RWPE2 (cell line): Measurements from ENCODE around the gene ERICH6B.

Experiments used
- ATAC-seq: fragments of 200-7000 bp; cut with Tn5 transposase; 3 replicates; pipeline ENCODE4 v1.9.1; 2021; ENCODE audit warnings: low read depth
- DNase-seq: peaks from one replicate; pipeline ENCODE4 v3.0.0-alpha.2; 2020; ENCODE audit warnings: low spot score
- H3K27ac ChIP-seq: fragments of 450-650 bp; 2 replicates; pipeline ENCODE4 v1.5.1; 2017; ENCODE audit warnings: mild to moderate bottlenecking; ENCODE audit not compliant: poor library complexity, severe bottlenecking
- H3K27me3 ChIP-seq: fragments of 250-450 bp; sonication (Bioruptor Pico); 2 replicates; pipeline ENCODE4 v1.5.1; 2021; ENCODE audit warnings: mild to moderate bottlenecking, moderate library complexity; ENCODE audit not compliant: insufficient read depth, poor library complexity, severe bottlenecking
- H3K36me3 ChIP-seq: fragments of 250-450 bp; sonication (Bioruptor Pico); 2 replicates; pipeline ENCODE4 v1.5.1; 2020; ENCODE audit warnings: low read depth, mild to moderate bottlenecking, moderate library complexity
- H3K4me1 ChIP-seq: fragments of 250-450 bp; sonication (Bioruptor Pico); 2 replicates; pipeline ENCODE4 v1.5.1; 2021; ENCODE audit warnings: mild to moderate bottlenecking, moderate library complexity; ENCODE audit not compliant: insufficient read depth, poor library complexity, severe bottlenecking
- H3K4me3 ChIP-seq: fragments of 250-450 bp; sonication (Bioruptor Pico); 2 replicates; pipeline ENCODE4 v1.5.1; 2021; ENCODE audit warnings: mild to moderate bottlenecking, moderate library complexity; ENCODE audit not compliant: severe bottlenecking
- H3K9me3 ChIP-seq: fragments of 250-450 bp; sonication (Bioruptor Pico); 2 replicates; pipeline ENCODE4 v1.5.1; 2021; ENCODE audit warnings: mild to moderate bottlenecking, moderate library complexity; ENCODE audit not compliant: severe bottlenecking
- CTCF ChIP-seq: fragments of 450-650 bp; IDR thresholded peaks from one replicate; pipeline ENCODE4 v1.5.1; 2017; ENCODE audit warnings: mild to moderate bottlenecking, moderate library complexity; ENCODE audit not compliant: poor library complexity, severe bottlenecking

The ERICH6B gene

GRCh38 chr13:45576466-45576865 lies 39.1 kb downstream of the ERICH6B start:
- no peak for DNase-seq
- Histone ChIP-seq H3K27ac (no peak overlapping the region), H3K9me3 (no peaks in the 10 kb centered on the region), H3K36me3 (no peaks in the 10 kb centered on the region), H3K4me3 (no peak overlapping the region), H3K4me1 (peaks cover 3% of the 10 kb centered on the region), H3K27me3 (no peaks in the 10 kb centered on the region)
- no peak for ATAC-seq
- TF ChIP-seq CTCF = no peak

GRCh38 chr13:45575830-45576180 lies 39.7 kb downstream of the ERICH6B start:
- no peak for TF ChIP-seq CTCF
- ATAC-seq (no peak), DNase-seq (no peak)
- Histone ChIP-seq H3K9me3 (no peaks in the 10 kb centered on the region), H3K27ac (no peak overlapping the region), H3K4me3 (no peak overlapping the region), H3K36me3 (no peaks in the 10 kb centered on the region), H3K27me3 (no peaks in the 10 kb centered on the region), H3K4me1 (peaks cover 3% of the 10 kb centered on the region)

GRCh38 chr13:45575146-45575829 lies 40.3 kb downstream of the ERICH6B start:
- H3K27me3 ChIP-seq = no peaks in the 10 kb centered on the region
- DNase-seq = no peak
- H3K36me3 ChIP-seq = no peaks in the 10 kb centered on the region
- peaks cover 3% of the 10 kb centered on the region for H3K4me1 ChIP-seq
- H3K4me3 ChIP-seq = no peak overlapping the region
- H3K27ac ChIP-seq = no peak overlapping the region
- ATAC-seq = no peak; the same call in 2 of the 3 replicates
- TF ChIP-seq CTCF = no peak
- H3K9me3 ChIP-seq = no peaks in the 10 kb centered on the region

GRCh38 chr13:45565331-45565730 lies 50.2 kb downstream of the ERICH6B start:
- H3K4me1 ChIP-seq = no peaks in the 10 kb centered on the region
- no peaks in the 10 kb centered on the region for H3K27me3 ChIP-seq
- H3K9me3 ChIP-seq = no peaks in the 10 kb centered on the region
- H3K4me3 ChIP-seq = no peak overlapping the region
- ATAC-seq (no peak), DNase-seq (no peak)
- H3K27ac ChIP-seq = no peak overlapping the region
- H3K36me3 ChIP-seq = no peaks in the 10 kb centered on the region
- TF ChIP-seq CTCF = no peak

GRCh38 chr13:45564133-45564776 lies 51.3 kb downstream of the ERICH6B start:
- Histone ChIP-seq H3K9me3 (no peaks in the 10 kb centered on the region), H3K27ac (no peak overlapping the region), H3K27me3 (no peaks in the 10 kb centered on the region), H3K4me1 (no peaks in the 10 kb centered on the region), H3K4me3 (no peak overlapping the region), H3K36me3 (no peaks in the 10 kb centered on the region)
- TF ChIP-seq CTCF = no peak
- DNase-seq (no peak), ATAC-seq (peak; percentile 52; the same call in 1 of the 3 replicates)
